Measurements from ENCODE around the gene VPS13D.

The VPS13D gene

DNA sequence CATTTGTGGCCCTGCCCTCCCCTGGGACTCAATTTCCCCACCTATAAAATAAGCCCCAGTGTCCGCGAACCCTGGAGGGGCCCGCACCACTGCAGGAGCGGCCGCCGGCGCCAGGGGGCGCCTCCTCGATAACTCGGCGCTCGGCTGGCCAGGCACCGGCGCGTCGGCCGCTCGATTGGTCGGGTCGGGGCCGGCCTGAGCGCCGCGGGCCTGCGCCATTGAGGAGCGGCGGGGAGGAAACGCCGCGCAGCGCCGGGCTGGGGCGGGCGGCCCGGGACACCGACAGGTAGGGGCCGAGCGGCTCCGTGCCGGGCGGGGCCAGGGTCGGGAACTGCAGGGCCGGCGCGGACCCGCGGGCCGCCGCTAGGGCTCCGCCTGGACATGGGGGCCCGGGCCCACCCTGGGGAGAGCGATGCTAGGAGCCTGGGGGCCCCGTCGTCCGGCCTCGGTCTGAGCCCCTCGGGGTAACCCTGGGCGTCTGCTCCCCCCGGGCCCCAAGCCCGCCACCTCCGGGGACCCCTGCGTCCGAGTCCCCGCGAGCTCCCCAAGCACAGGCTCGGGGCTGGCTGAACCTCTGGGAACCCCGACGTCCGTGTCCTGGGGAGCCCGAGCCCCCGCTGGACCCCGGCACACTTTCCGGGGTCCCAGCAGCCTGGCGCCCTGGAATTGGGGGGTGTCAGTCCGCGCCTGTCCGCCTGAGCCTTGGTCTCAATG, at the start of gene VPS13D:
VPS13D (plus strand) TSS at position 196 of the 714 bp plus-strand sequence. CDS start 4,237 bp downstream, outside the sequence.
- peak; percentile 84 for DNase-seq (ENCODE audit: low spot score)

DNA sequence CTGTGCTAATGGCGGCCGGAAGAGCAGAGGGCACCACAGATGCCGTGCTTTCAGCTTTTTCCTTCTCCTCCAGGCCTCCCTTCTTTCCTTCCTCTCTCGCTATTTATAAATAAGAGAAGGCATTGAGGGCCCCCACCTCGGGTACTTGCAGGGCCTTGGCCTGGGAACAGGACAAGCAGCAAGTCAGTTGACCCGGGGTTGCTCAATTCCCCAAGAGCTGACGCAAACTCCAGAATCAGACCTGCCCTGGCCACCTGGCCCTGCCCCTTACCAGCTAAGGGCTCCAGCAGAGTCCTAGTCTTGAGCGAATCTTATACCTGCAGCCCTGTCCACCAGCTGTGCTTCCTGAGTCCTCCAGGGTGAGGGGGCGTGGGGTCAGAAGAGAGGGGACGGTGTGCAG, 49.5 kb upstream of the VPS13D start:
- DNase-seq (ENCODE audit: low spot score): no peak

GRCh38 chr1:12180903-12181302, 48.9 kb upstream of the VPS13D start:
- no peak for DNase-seq (ENCODE audit: low spot score)

GRCh38 chr1:12181568-12181967, 48.3 kb upstream of the VPS13D start:
- DNase-seq (ENCODE audit: low spot score): no peak

DNA sequence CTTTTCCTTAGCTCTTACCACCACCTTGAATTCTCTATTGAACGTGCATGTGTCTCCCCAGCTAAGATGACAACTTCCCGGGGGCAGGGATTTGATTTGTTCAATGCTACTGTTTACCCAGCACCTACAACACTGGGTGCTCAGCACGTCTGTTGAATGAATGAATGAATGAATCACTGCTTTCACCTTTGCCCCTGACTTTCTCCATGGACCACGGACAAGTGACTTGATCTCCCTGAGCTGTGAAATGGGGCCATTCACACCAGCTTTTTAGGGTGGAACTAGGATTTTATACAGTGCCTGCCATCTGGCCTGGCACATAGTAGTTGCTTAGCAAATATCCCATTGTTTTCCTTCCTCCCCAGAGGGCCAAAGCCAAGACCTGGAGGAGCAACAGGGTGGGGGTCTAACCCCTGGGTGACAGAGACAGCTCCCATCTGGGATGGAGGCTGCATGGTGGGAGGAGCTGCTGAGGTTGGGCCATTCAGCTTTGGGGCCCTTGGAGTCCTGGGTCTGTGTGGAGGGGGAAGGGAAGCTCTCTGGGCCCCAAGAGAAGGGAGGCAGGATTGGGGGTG, 47.3 kb upstream of the VPS13D start:
- DNase-seq (ENCODE audit: low spot score): no peak

DNA sequence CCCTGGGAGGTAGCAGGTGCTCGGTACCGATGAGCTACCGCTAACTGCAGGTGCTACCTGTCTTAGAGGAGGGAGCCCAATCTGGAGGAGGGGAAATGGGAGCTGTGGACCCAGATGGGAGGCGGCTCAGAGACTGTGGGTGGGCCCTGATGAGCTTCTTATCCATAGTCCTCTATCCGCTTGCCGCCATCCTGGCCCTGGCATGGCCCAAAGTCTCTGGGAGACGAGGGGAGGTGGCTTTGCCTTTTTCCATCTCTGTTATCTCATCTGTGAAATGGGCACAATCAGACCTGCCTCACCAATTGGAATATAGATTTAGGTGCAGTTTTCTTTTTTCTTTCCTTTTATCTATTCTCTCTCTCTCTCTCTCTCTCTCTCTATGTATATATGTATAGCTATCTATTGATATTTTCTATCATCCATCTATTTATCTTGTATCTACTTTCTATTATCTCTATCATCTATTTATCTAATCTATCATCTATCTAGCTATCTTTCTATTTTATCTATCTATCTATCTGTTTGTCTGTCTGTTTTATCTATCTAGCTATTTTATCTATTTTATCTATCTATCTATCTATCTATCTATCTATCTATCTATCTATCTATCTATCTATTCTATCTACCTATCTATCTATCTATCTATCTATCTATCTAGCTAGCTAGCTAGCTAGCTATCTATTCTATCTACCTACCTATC, 46.6 kb upstream of the VPS13D start:
- DNase-seq (ENCODE audit: low spot score): no peak

- DNase-seq (ENCODE audit: low spot score): peak; percentile 98
Observed at GRCh38 chr1:12184008-12184681, 45.7 kb upstream of the VPS13D start.

DNA sequence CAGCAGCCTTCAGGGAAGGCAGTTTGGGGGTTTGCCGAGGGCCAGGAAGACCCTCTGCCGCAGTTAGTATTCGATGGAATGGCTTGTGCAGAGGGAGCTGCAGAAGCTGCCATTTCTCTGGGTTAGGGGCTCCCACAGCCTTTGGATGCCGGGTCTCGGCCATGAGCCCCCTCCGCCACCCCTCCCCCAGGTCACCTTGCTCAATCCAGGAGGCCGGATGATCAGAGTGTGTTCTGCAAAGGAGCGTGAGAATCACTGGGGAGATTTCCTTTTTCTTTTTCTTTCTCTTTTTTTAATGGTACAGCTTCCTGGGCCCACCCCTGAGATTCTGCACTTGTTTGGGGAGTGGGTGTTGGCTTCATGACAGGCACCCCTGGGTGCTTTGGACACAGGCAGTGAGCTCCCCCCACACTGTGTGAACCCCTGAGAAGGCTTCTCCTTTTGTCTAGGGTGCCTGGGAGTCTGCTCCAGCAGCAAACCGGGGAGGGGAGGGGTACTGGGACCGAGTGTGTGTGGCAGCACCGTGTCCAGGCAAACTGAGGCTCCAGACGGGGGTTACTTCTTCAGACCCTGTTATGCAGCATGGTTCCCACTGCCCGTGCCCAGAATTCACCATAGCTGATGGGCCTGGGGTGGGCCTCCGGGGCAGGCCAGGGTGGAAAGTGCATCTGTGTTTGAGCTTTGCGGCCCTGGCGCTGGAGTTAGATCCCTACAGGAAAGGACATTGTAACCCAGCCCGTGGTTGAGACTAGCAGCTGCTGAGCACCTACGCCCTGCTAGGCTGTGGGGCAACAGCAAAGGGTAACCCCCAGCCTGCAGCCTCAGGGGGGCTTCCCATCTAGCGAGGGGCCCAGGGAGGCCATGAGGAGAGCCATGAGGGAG, 44.6 kb upstream of the VPS13D start:
- no peak for DNase-seq (ENCODE audit: low spot score)

DNA sequence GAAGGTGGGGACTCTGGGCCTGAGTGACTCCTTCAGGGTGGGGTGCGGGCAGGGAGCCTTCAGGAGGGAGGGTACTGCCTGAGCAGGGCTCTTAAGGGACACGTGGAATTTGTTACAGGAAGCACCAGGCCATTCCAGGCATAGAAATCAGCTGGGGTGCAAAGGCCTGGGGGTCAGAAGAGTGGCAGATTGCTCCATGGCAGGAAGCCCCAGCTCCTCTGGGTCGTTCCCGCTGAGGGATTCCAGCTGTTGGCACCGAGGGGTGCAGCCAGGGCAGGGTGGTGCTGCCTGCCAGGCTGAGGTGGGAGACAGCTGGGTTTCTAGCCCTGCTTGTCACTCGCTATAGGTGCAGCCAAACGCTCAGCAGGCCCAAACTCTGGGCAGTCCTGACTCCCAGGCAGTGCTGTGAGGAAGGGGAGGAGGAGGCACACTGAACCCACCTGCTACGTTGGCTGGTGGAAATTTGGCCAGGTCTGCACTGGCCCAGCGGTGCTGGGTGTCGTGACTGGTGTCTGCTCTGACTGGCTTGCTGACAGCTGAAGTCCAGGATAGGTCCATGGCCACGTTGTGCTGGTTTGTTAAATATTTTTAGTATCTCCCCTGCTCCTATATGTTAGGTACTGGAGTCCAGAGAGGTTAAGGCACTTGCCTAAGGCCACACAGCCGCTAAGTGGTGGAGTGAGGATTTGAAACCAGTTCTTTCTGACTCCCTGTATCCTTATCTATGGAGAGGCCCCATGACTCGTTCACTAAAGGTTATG, 43.7 kb upstream of the VPS13D start:
- no peak for DNase-seq (ENCODE audit: low spot score)

DNA sequence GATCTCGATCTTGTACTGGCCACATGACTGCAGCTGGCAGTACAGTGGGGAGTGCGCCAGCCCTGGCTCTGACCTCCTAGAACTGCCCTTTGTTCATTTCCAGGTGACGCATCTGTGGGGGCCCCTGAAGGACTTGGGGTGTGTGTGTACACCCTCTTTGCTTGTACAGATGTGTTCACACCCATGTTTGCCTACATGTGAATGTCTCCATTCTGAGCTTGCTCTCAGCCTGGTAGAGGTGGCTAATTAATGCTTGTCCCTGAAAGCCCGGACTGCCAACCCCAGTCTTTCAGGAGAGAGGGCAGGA, 43.2 kb upstream of the VPS13D start:
- DNase-seq (ENCODE audit: low spot score): no peak

DNA sequence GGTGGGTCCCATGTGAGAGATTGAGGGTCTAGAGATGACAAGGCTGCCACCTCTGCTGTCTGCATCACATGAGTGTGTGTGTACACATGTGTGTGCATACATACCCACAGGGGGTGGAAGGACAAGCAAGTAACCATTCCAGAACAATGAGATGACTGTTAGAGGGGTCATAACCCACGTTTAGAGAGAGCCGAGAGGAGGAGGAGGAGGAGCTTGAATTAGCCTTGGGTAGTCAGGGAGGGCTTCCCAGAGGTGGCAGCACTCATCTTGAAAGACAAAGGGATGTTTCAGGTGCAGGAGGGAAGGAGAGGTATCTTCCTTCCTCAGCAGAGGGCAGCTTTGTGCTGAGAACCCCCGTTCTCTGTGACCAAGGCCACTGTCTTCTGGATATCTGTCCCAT, 41.7 kb upstream of the VPS13D start:
- no peak for DNase-seq (ENCODE audit: low spot score)

DNA sequence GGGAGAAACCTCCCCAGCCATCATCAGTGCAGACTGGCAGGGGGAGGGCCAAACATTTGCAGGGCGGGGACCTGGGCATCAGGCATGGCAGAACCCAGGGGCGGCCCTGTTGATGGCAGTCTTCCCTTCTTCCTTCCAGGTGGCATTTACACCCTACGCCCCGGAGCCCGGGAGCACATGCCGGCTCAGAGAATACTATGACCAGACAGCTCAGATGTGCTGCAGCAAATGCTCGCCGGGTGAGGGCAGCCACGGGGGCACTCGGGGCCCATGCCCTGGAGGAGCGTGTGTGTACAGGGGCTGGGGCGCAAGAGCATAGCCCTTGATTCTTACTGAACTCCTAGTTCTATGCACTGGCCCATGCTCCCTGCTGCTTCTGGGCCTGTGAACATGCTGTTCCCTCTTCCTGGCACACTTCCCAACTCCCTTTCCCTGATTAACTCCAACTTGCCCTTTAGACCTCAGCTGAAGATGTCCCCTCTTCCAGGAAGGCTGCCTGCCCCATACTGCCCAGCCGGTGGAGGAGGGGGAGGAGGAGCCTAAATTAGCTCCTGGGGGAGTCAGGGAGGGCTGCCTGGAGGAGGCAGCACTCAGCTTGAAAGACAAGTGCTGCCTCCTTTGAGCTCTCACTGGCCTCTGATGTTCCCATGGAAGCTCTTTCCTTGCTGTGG, 41.0 kb upstream of the VPS13D start:
- DNase-seq (ENCODE audit: low spot score): no peak

GRCh38 chr1:12189328-12189682, 40.5 kb upstream of the VPS13D start:
- no peak for DNase-seq (ENCODE audit: low spot score)

DNA sequence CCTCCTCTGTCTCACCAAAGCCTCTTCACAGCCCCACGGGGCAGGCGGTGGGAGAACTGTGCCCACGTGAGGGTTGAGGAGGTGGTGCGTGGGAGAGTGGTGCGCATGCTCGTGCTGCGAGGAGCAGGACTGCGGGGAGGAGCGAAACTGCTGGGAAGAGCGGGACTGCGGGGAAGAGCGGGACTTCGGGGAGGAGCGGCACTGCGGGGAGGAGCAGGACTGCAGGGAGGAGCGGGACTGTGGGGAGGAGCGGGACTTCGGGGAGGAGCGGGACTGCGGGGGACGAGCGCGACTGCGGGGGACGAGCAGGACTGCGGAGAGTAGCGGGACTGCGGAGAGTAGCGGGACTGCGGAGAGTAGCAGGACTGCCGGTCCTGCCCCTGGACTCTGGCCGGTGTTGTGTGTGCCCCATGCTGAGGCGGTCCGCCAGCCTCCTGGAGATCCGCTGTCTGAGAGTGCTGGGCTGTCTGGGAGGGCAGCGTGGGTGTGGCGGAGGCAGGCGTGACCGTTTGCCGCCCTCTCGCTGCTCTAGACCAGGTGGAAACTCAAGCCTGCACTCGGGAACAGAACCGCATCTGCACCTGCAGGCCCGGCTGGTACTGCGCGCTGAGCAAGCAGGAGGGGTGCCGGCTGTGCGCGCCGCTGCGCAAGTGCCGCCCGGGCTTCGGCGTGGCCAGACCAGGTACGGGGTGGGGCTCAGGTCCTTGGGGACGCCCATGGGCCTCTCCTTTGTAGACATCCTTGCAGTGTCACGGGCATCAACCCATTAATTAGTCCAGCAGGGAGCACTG, 38.4 kb upstream of the VPS13D start:
- DNase-seq (ENCODE audit: low spot score): no peak

DNA sequence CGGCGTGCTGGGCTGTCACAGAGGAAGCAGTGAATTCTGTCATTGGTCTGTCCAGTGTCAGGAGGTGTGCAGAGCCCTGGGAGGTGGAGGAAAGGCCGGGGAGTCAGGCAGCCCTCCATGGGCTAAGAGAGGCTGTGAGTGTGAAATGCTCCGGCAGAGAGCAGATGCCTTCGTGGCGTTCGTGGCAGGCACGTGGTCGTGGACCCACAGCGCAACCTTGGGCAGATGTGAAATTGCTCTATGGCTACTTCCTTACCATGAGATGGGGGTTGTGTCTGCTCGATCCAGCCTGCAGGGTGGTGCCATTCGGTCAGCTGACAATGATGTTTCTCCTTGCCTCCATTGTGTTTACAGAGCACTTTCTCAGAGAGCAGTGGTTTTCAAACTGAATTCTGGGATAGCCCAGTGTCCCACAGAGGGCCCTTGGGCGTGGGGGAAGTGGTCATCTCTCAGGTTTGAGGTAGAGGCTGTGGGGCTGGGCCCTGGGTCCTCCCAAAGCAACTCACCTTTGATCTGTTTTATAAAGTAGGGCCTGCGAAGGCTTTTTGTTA, 35.1 kb upstream of the VPS13D start:
- no peak for DNase-seq (ENCODE audit: low spot score)

- DNase-seq (ENCODE audit: low spot score): no peak
Observed at GRCh38 chr1:12195416-12195815, 34.4 kb upstream of the VPS13D start.

GRCh38 chr1:12196641-12197482, 33.0 kb upstream of the VPS13D start:
- DNase-seq (ENCODE audit: low spot score): no peak

DNA sequence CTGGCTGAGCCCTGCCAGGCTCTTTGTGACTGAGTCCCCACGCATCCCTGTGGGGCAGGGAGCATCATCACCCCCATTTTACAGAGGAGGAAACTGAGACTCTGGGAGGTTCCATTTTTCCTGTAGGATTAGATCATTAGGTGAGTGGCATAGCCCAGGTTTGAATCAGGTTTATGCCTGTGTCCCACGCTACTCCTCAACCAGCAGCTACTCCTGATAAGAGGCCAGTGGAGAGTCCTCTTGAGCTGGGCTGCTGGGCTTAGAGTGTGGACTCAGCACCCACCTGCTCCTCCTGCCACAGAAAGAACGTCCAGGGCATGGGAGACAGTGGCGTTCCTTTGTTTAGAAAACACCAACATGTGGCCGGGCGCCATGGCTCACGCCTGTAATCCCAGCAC, 32.3 kb upstream of the VPS13D start:
- no peak for DNase-seq (ENCODE audit: low spot score)

- no peak for DNase-seq (ENCODE audit: low spot score)
Observed at GRCh38 chr1:12200208-12200607, 29.6 kb upstream of the VPS13D start.
